H9 (cell line): Measurements from ENCODE around the gene TMEM141. TPM values are rescaled to one million over a fixed set of nuclear protein-coding genes. Genes with fewer than 3 reads are reported as not detected.

Experiments
- DNase-seq: peaks from one replicate; pipeline ENCODE4 v3.0.0-alpha.2; 2017
- H2AFZ ChIP-seq: one replicate; pipeline ENCODE4 v1.6.1; 2013; ENCODE audit warnings: mild to moderate bottlenecking, low read length, control low read depth, moderate library complexity
- H2AK5ac ChIP-seq: 2 replicates; pipeline ENCODE4 v1.6.1; 2013; ENCODE audit warnings: low read length, control low read depth, mixed read lengths; ENCODE audit not compliant: insufficient read length
- H2BK120ac ChIP-seq: one replicate; pipeline ENCODE4 v1.6.1; 2013; ENCODE audit warnings: low read depth, mild to moderate bottlenecking, low read length, control low read depth, inconsistent platforms; ENCODE audit not compliant: poor library complexity, severe bottlenecking
- H2BK12ac ChIP-seq: 2 replicates; pipeline ENCODE4 v1.6.1; 2013; ENCODE audit warnings: low read length, control low read depth, mixed read lengths, low read depth; ENCODE audit not compliant: insufficient read length
- H2BK15ac ChIP-seq: 2 replicates; pipeline ENCODE4 v1.6.1; 2013; ENCODE audit warnings: low read depth, low read length, control low read depth
- H2BK20ac ChIP-seq: one replicate; pipeline ENCODE4 v1.6.1; 2013; ENCODE audit warnings: low read depth, mild to moderate bottlenecking, low read length, control low read depth, inconsistent platforms; ENCODE audit not compliant: poor library complexity, severe bottlenecking
- H2BK5ac ChIP-seq: 2 replicates; pipeline ENCODE4 v1.6.1; 2013; ENCODE audit warnings: low read length, control low read depth, mixed read lengths; ENCODE audit not compliant: insufficient read length
- H3K14ac ChIP-seq: 2 replicates; pipeline ENCODE4 v1.6.1; 2013; ENCODE audit warnings: low read length, control low read depth; ENCODE audit not compliant: insufficient read depth
- H3K18ac ChIP-seq: 2 replicates; pipeline ENCODE4 v1.6.1; 2013; ENCODE audit warnings: low read depth, mild to moderate bottlenecking, mixed read lengths, low read length, control low read depth; ENCODE audit not compliant: insufficient read length
- H3K23ac ChIP-seq: 2 replicates; pipeline ENCODE4 v1.6.1; 2013; ENCODE audit warnings: low read length, control low read depth, mixed read lengths, low read depth; ENCODE audit not compliant: insufficient read length
- H3K23me2 ChIP-seq: 2 replicates; pipeline ENCODE4 v1.6.1; 2013; ENCODE audit warnings: low read depth, mild to moderate bottlenecking, mixed read lengths, low read length, control low read depth; ENCODE audit not compliant: insufficient read length, poor library complexity, severe bottlenecking
- H3K27ac ChIP-seq: 2 replicates; pipeline ENCODE4 v1.5.1; 2013; ENCODE audit warnings: low read length, control low read depth, mixed read lengths, low read depth; ENCODE audit not compliant: insufficient read length
- H3K27me3 ChIP-seq: 2 replicates; pipeline ENCODE4 v1.6.1; 2013; ENCODE audit warnings: low read length, control low read depth, inconsistent platforms; ENCODE audit not compliant: insufficient read depth
- H3K4ac ChIP-seq: 2 replicates; pipeline ENCODE4 v1.6.1; 2013; ENCODE audit warnings: low read depth, mild to moderate bottlenecking, control low read depth, inconsistent platforms, low read length, moderate library complexity
- H3K4me1 ChIP-seq: 2 replicates; pipeline ENCODE4 v1.6.1; 2013; ENCODE audit warnings: low read length, control low read depth, inconsistent platforms; ENCODE audit not compliant: insufficient read depth
- H3K4me2 ChIP-seq: 2 replicates; pipeline ENCODE4 v1.6.1; 2013; ENCODE audit warnings: low read length, control low read depth, mixed read lengths; ENCODE audit not compliant: insufficient read length, insufficient read depth
- H3K56ac ChIP-seq: 2 replicates; pipeline ENCODE4 v1.6.1; 2013; ENCODE audit warnings: low read depth, mild to moderate bottlenecking, mixed read lengths, low read length, control low read depth; ENCODE audit not compliant: insufficient read length
- H3K79me1 ChIP-seq: 2 replicates; pipeline ENCODE4 v1.6.1; 2013; ENCODE audit warnings: low read depth, mild to moderate bottlenecking, moderate library complexity, low read length, control low read depth, inconsistent platforms; ENCODE audit not compliant: insufficient read depth, poor library complexity, severe bottlenecking
- H3K79me2 ChIP-seq: 2 replicates; pipeline ENCODE4 v1.6.1; 2013; ENCODE audit warnings: low read length, control low read depth, inconsistent platforms; ENCODE audit not compliant: insufficient read depth
- H3K9ac ChIP-seq: 2 replicates; pipeline ENCODE4 v1.6.1; 2013; ENCODE audit warnings: low read length, control low read depth, mixed read lengths; ENCODE audit not compliant: insufficient read length; ENCODE audit errors: extremely low read depth
- H3K9me3 ChIP-seq: one replicate; pipeline ENCODE4 v1.6.1; 2013; ENCODE audit warnings: low read depth, low read length, inconsistent platforms; ENCODE audit not compliant: control insufficient read depth
- H3T11ph ChIP-seq: one replicate; pipeline ENCODE4 v1.6.1; 2013; ENCODE audit warnings: mild to moderate bottlenecking, low read length, control low read depth, inconsistent platforms
- H4K20me1 ChIP-seq: one replicate; pipeline ENCODE4 v1.6.1; 2013; ENCODE audit not compliant: control insufficient read depth, insufficient read length, insufficient read depth
- H4K5ac ChIP-seq: 2 replicates; pipeline ENCODE4 v1.6.1; 2013; ENCODE audit warnings: low read depth, mild to moderate bottlenecking, mixed read lengths, low read length, control low read depth; ENCODE audit not compliant: insufficient read length
- H4K8ac ChIP-seq: replicated peaks from 2 replicates; pipeline ENCODE4 v1.6.1; 2013; ENCODE audit warnings: low read length, control low read depth, mixed read lengths, low read depth; ENCODE audit not compliant: insufficient read length
- H4K91ac ChIP-seq: 2 replicates; pipeline ENCODE4 v1.6.1; 2013; ENCODE audit warnings: low read depth, mild to moderate bottlenecking, moderate library complexity, mixed read lengths, low read length, control low read depth; ENCODE audit not compliant: insufficient read length
- H3K27ac Mint-ChIP-seq, 3 experiments: 2 replicates in 2 of 3; 3 replicates in 1 of 3; pipeline ENCODE4 v1.8.0; 2020 to 2021; ENCODE audit warnings: mixed read lengths in 3 of 3, mild to moderate bottlenecking in 1 of 3, moderate library complexity in 1 of 3
- H3K27me3 Mint-ChIP-seq: 2 replicates; pipeline ENCODE4 v1.8.0; 2021; ENCODE audit warnings: low read depth, mild to moderate bottlenecking, moderate library complexity, mixed read lengths
- H3K36me3 Mint-ChIP-seq, 3 experiments: 2 replicates in 2 of 3; 3 replicates in 1 of 3; pipeline ENCODE4 v1.8.0; 2020 to 2021; ENCODE audit warnings: low read depth in 3 of 3, mixed read lengths in 3 of 3; ENCODE audit not compliant: insufficient read depth in 1 of 3
- H3K4me1 Mint-ChIP-seq, 2 experiments: 2 replicates each; pipeline ENCODE4 v1.8.0; 2020; ENCODE audit warnings: mixed read lengths in 2 of 2
- H3K4me3 Mint-ChIP-seq, 2 experiments: 2 replicates in 1 of 2; 3 replicates in 1 of 2; pipeline ENCODE4 v1.8.0; 2020 to 2021; ENCODE audit warnings: mild to moderate bottlenecking in 2 of 2, mixed read lengths in 2 of 2, moderate library complexity in 1 of 2
- H3K9me3 Mint-ChIP-seq, 2 experiments: 2 replicates in 1 of 2; 3 replicates in 1 of 2; pipeline ENCODE4 v1.8.0; 2020; ENCODE audit warnings: mild to moderate bottlenecking in 2 of 2, mixed read lengths in 2 of 2, moderate library complexity in 1 of 2
- CTCF ChIP-seq: fragments of 200-600 bp; sonication (generic); conservative IDR thresholded peaks from 3 replicates; pipeline ENCODE4 v1.8.0; 2021; ENCODE audit warnings: antibody characterized with exemption, mild to moderate bottlenecking
- WGBS: extraction: QIAGEN DNeasy Blood & Tissue Kit; methylation state at CpG from one replicate; pipeline ENCODE4 v1.1.7; 2013; ENCODE audit warnings: missing lambda C conversion rate, low lambda C conversion rate, mixed read lengths; ENCODE audit not compliant: insufficient read length; ENCODE audit errors: extremely low coverage; 5-methylcytosine and 5-hydroxymethylcytosine counted together
- total RNA-seq: library from RNA; stranded (reverse); gene quantifications from 2 replicates; pipeline ENCODE4 v1.2.1, GENCODE V29; 2021

TMEM141 gene
- total RNA-seq, 1 experiment from 2014 or later, result 55.2 TPM

- WGBS, result no CpG with 5 or more reads among the region's 16 CpGs
- peaks cover 6 to 9% of the 10 kb centered on the region in 2 experiments for H3K4me1 Mint-ChIP-seq
- Histone ChIP-seq H4K8ac (no peak overlapping the region), H3K4me2 (peak overlapping the region; percentile 69), H3K9ac (no peak overlapping the region), H3K9me3 (no peaks in the 10 kb centered on the region), H4K5ac (no peak overlapping the region), H2BK15ac (no peak overlapping the region), H3K56ac (no peak overlapping the region), H3K27me3 (no peaks in the 10 kb centered on the region), H3K79me1 (no peaks in the 10 kb centered on the region), H3K79me2 (no peaks in the 10 kb centered on the region), H2BK5ac (no peak overlapping the region), H3K23me2 (no peaks in the 10 kb centered on the region), H2BK20ac (no peak overlapping the region), H3K18ac (peak overlapping the region; percentile 34), H2AK5ac (no peak overlapping the region), H3K4me1 (no peaks in the 10 kb centered on the region), H2BK120ac (no peak overlapping the region), H3K4ac (no peak overlapping the region), H4K20me1 (no peaks in the 10 kb centered on the region), H2AFZ (no peak overlapping the region), H3T11ph (no peak overlapping the region), H3K14ac (0 out of 2 replicates have a peak overlapping the region, but pooled peaks have one; percentile 13), H4K91ac (no peak overlapping the region), H2BK12ac (no peak overlapping the region), H3K27ac (no peak overlapping the region), H3K23ac (no peak overlapping the region)
- peak overlapping the region in 1 of 3 experiments; percentile 48; a peak in 2 of 7 replicates for H3K27ac Mint-ChIP-seq
- TF ChIP-seq CTCF, result peak; percentile 60; the same call in 2 of the 3 replicates
- peaks cover 13 to 16% of the 10 kb centered on the region in 2 experiments for H3K9me3 Mint-ChIP-seq
- H3K36me3 Mint-ChIP-seq, result peaks cover 7 to 12% (median 11%) of the 10 kb centered on the region in 3 experiments
- peaks cover 30% of the 10 kb centered on the region for H3K27me3 Mint-ChIP-seq
- DNase-seq, result peak; percentile 88
- H3K4me3 Mint-ChIP-seq, result peak overlapping the region; percentile 53 to 73
Observed at GRCh38 chr9:136769710-136770191, 21.4 kb upstream of the TMEM141 start.
